ENCODE data around the gene SHMT2. TPM values are rescaled to one million over a fixed set of nuclear protein-coding genes. Genes with fewer than 3 reads are reported as not detected.

The SHMT2 gene
- total and polyA plus RNA-seq, 9 of the 15 experiments (the other 6 are each of a cell fraction or from before 2014, with no cell fraction given), result 46.1 to 319 (median 115) TPM

DNA sequence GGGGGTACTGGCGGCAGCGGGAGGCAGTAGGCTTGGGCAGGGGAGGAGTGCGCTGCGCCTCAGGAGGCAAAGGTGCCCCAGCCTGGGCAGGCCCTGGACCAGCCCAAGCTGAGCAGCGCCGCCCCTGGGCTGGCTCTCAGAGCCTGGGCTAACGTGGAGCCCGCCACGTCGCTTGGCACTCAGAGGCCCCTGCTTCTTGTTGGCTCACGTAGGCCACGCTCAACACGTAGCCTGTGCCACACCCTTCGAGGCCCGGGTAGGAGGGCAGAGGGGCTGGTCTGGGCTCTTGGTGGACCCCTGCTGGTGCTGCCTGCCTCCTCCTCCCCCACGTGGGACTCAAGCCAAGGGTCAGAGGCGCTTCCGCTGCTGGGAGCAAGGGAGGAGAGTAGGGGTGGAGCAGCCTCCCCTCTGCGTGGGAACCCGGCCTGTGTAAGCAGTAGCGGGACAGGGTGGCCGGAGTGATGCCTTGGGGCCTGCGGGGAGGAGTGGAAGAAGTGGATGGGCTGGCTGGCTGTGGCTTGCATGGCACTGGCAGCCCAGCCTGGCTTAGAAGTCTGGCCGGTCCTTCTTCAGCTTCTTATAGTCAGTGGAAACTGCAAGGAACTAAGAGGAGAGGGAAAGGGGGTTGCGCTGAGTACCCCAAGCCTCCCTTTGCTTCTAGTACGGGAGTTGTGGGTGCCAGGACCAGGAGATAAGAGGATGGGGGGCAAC, 5.7 kb downstream of the SHMT2 start (continued):
- TF ChIP-seq, protein P1, sequence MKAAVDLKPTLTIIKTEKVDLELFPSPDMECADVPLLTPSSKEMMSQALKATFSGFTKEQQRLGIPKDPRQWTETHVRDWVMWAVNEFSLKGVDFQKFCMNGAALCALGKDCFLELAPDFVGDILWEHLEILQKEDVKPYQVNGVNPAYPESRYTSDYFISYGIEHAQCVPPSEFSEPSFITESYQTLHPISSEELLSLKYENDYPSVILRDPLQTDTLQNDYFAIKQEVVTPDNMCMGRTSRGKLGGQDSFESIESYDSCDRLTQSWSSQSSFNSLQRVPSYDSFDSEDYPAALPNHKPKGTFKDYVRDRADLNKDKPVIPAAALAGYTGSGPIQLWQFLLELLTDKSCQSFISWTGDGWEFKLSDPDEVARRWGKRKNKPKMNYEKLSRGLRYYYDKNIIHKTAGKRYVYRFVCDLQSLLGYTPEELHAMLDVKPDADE (conservative IDR thresholded peaks at IDR 0.05; ENCODE audit: control insufficient read depth, low read depth, low read length), result peak; percentile 30; the same call in 1 of the 2 replicates
- peak; percentile 48 for TF ChIP-seq ZFP36 (IDR thresholded peaks at IDR 0.05; ENCODE audit: low read depth, low read length, partially characterized antibody)
- TF ChIP-seq ZKSCAN8 (CRISPR knock-in tag; IDR thresholded peaks at IDR 0.05), result no peak
- TF ChIP-seq ZBTB17 (CRISPR knock-in tag; IDR thresholded peaks at IDR 0.05), result 0 out of 2 replicates have a peak, but pooled peaks have one; percentile 26
- 0 out of 2 replicates have a peak, but pooled peaks have one; percentile 42 for TF ChIP-seq HNRNPL (IDR thresholded peaks at IDR 0.05; ENCODE audit: low read depth, low read length)
- TF ChIP-seq NFRKB (IDR thresholded peaks at IDR 0.05; ENCODE audit: low read depth), result no peak
- TF ChIP-seq RNF2 (IDR thresholded peaks at IDR 0.05), result no peak
- TF ChIP-seq, protein P2, sequence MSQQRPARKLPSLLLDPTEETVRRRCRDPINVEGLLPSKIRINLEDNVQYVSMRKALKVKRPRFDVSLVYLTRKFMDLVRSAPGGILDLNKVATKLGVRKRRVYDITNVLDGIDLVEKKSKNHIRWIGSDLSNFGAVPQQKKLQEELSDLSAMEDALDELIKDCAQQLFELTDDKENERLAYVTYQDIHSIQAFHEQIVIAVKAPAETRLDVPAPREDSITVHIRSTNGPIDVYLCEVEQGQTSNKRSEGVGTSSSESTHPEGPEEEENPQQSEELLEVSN (IDR thresholded peaks at IDR 0.05; ENCODE audit: borderline replicate concordance in 1 of 2, extremely low read depth in 1 of 2, insufficient read depth in 1 of 2, insufficient read length in 1 of 2, low read depth in 1 of 2, low read length in 1 of 2, poor library complexity in 1 of 2, severe bottlenecking in 1 of 2), result peak in 1 of 2 experiments; percentile 25
- TF ChIP-seq HMGN3 (IDR thresholded peaks at IDR 0.05; ENCODE audit: borderline replicate concordance, extremely low read depth, insufficient read length, low read depth, low read length), result peak; percentile 70
- no peak for TF ChIP-seq POLR2H (tag; IDR thresholded peaks at IDR 0.05; ENCODE audit: low read depth)
- 0 out of 2 replicates have a peak, but pooled peaks have one; percentile 21 for TF ChIP-seq SMAD4 (CRISPR knock-in tag; conservative IDR thresholded peaks at IDR 0.05)
- no peak for TF ChIP-seq ZNF444 (CRISPR knock-in tag; IDR thresholded peaks at IDR 0.05)
- TF ChIP-seq ZBTB7A (IDR thresholded peaks at IDR 0.05; ENCODE audit: borderline replicate concordance, control insufficient read depth, low read depth, low read length), result peak; percentile 64; the same call in 1 of the 2 replicates
- TF ChIP-seq NONO (IDR thresholded peaks at IDR 0.05; ENCODE audit: low read depth in 2 of 2, low read length in 1 of 2), result no peak
- TF ChIP-seq, protein P3, sequence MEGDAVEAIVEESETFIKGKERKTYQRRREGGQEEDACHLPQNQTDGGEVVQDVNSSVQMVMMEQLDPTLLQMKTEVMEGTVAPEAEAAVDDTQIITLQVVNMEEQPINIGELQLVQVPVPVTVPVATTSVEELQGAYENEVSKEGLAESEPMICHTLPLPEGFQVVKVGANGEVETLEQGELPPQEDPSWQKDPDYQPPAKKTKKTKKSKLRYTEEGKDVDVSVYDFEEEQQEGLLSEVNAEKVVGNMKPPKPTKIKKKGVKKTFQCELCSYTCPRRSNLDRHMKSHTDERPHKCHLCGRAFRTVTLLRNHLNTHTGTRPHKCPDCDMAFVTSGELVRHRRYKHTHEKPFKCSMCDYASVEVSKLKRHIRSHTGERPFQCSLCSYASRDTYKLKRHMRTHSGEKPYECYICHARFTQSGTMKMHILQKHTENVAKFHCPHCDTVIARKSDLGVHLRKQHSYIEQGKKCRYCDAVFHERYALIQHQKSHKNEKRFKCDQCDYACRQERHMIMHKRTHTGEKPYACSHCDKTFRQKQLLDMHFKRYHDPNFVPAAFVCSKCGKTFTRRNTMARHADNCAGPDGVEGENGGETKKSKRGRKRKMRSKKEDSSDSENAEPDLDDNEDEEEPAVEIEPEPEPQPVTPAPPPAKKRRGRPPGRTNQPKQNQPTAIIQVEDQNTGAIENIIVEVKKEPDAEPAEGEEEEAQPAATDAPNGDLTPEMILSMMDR (IDR thresholded peaks at IDR 0.05 in 2 of 3, conservative IDR thresholded peaks at IDR 0.05 in 1 of 3; ENCODE audit: insufficient read depth in 2 of 3, low read depth in 1 of 3, low read length in 3 of 3), result peak in 2 of 3 experiments; percentile 18 to 35; a peak in 1 of 6 replicates
- peak; percentile 41; the same call in 1 of the 2 replicates for TF ChIP-seq POLR2A (conservative IDR thresholded peaks at IDR 0.05)
- TF ChIP-seq TEAD2 (tag; IDR thresholded peaks at IDR 0.05), result no peak
- TF ChIP-seq, protein P4, sequence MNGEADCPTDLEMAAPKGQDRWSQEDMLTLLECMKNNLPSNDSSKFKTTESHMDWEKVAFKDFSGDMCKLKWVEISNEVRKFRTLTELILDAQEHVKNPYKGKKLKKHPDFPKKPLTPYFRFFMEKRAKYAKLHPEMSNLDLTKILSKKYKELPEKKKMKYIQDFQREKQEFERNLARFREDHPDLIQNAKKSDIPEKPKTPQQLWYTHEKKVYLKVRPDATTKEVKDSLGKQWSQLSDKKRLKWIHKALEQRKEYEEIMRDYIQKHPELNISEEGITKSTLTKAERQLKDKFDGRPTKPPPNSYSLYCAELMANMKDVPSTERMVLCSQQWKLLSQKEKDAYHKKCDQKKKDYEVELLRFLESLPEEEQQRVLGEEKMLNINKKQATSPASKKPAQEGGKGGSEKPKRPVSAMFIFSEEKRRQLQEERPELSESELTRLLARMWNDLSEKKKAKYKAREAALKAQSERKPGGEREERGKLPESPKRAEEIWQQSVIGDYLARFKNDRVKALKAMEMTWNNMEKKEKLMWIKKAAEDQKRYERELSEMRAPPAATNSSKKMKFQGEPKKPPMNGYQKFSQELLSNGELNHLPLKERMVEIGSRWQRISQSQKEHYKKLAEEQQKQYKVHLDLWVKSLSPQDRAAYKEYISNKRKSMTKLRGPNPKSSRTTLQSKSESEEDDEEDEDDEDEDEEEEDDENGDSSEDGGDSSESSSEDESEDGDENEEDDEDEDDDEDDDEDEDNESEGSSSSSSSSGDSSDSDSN (IDR thresholded peaks at IDR 0.05; ENCODE audit: borderline replicate concordance in 1 of 2, low read depth in 2 of 2, low read length in 2 of 2), result peak in 1 of 2 experiments; percentile 68; a peak in 1 of 4 replicates
- TF ChIP-seq ZNF174 (CRISPR knock-in tag; IDR thresholded peaks at IDR 0.05), result no peak
- no peak for TF ChIP-seq STAT5A (IDR thresholded peaks at IDR 0.05; ENCODE audit: borderline replicate concordance, low read length)

All from K562 (cell line).